Liver (tissue), 9 donors: ENCODE results near the gene RPP40. TPM values are rescaled to one million over a fixed set of nuclear protein-coding genes. Genes with fewer than 3 reads are reported as not detected.

Experiments used
- DNase-seq: peaks from one replicate; pipeline ENCODE4 v3.0.0-alpha.2; 2017; ENCODE audit warnings: low spot score
- H3K27ac ChIP-seq, 2 donors: one replicate each; pipeline ENCODE4 v1.7.0; 2013; ENCODE audit warnings: inconsistent platforms in 2 of 2, low read length in 2 of 2, control low read depth in 1 of 2, low read depth in 1 of 2, mild to moderate bottlenecking in 1 of 2
- H3K27me3 ChIP-seq, 4 donors: one replicate each; pipeline versions ENCODE4 v1.6.1 to v1.7.0; 2013; ENCODE audit warnings: low read length in 3 of 4, inconsistent platforms in 1 of 4, mild to moderate bottlenecking in 1 of 4, moderate library complexity in 1 of 4; ENCODE audit not compliant: control insufficient read depth in 4 of 4, insufficient read depth in 4 of 4
- H3K36me3 ChIP-seq, 4 donors: one replicate each; pipeline versions ENCODE4 v1.6.1 to v1.7.0; 2013; ENCODE audit warnings: low read length in 3 of 4, mild to moderate bottlenecking in 3 of 4, low read depth in 1 of 4, moderate library complexity in 1 of 4; ENCODE audit not compliant: control insufficient read depth in 4 of 4, insufficient read depth in 3 of 4
- H3K4me1 ChIP-seq, 4 donors: one replicate each; pipeline versions ENCODE4 v1.6.1 to v1.7.0; 2013; ENCODE audit warnings: low read length in 3 of 4, mild to moderate bottlenecking in 3 of 4, moderate library complexity in 1 of 4; ENCODE audit not compliant: control insufficient read depth in 4 of 4, insufficient read depth in 4 of 4
- H3K4me3 ChIP-seq, 3 donors: one replicate each; pipeline versions ENCODE4 v1.6.1 to v1.7.0; 2013; ENCODE audit warnings: low read length in 3 of 3, control low read depth in 1 of 3, low read depth in 1 of 3, mild to moderate bottlenecking in 1 of 3
- H3K9ac ChIP-seq, 2 donors: one replicate each; pipeline ENCODE4 v1.7.0; 2013; ENCODE audit warnings: low read length in 2 of 2, mild to moderate bottlenecking in 2 of 2, moderate library complexity in 2 of 2, control low read depth in 1 of 2, low read depth in 1 of 2
- H3K9me3 ChIP-seq, 4 donors: one replicate each; pipeline versions ENCODE4 v1.6.1 to v1.7.0; 2013; ENCODE audit warnings: low read length in 3 of 4; ENCODE audit not compliant: control insufficient read depth in 4 of 4
- ATF3 ChIP-seq: IDR thresholded peaks from 2 replicates; pipeline ENCODE4 v1.6.1; 2016; ENCODE audit warnings: antibody characterized with exemption
- CTCF ChIP-seq: fragments of 150-350 bp; IDR thresholded peaks from 2 replicates; pipeline ENCODE4 v1.5.1; 2017; ENCODE audit warnings: improper control_type of control experiment, low read depth, low read length; ENCODE audit not compliant: missing input control
- EGR1 ChIP-seq, 2 donors: IDR thresholded peaks; 2 replicates each; pipeline ENCODE4 v1.6.1; 2016 to 2018; ENCODE audit warnings: antibody characterized with exemption in 2 of 2, low read depth in 2 of 2
- FOXA1 ChIP-seq: IDR thresholded peaks from 2 replicates; pipeline ENCODE4 v1.6.1; 2016; ENCODE audit warnings: antibody characterized with exemption
- FOXA2 ChIP-seq: IDR thresholded peaks from 2 replicates; pipeline ENCODE4 v1.6.1; 2016; ENCODE audit warnings: antibody characterized with exemption
- GABPA ChIP-seq, 2 donors: IDR thresholded peaks in 1 of 2; conservative IDR thresholded peaks in 1 of 2; 2 replicates each; pipeline ENCODE4 v1.6.1; 2016; ENCODE audit warnings: antibody characterized with exemption in 2 of 2, mild to moderate bottlenecking in 1 of 2, moderate library complexity in 1 of 2
- HNF4A ChIP-seq, 2 donors: conservative IDR thresholded peaks; 2 replicates each; pipeline ENCODE4 v1.6.1; 2016; ENCODE audit warnings: antibody characterized with exemption in 2 of 2, mild to moderate bottlenecking in 2 of 2
- HNF4G ChIP-seq: IDR thresholded peaks from 2 replicates; pipeline ENCODE4 v1.6.1; 2016; ENCODE audit warnings: antibody characterized with exemption
- MAX ChIP-seq: IDR thresholded peaks from 2 replicates; pipeline ENCODE4 v1.6.1; 2016; ENCODE audit warnings: antibody characterized with exemption
- RAD21 ChIP-seq, 2 donors: IDR thresholded peaks; 2 replicates each; pipeline ENCODE4 v1.6.1; 2016; ENCODE audit warnings: antibody characterized with exemption in 2 of 2, mild to moderate bottlenecking in 2 of 2
- REST ChIP-seq: IDR thresholded peaks from 2 replicates; pipeline ENCODE4 v1.6.1; 2016; ENCODE audit warnings: antibody characterized with exemption, mild to moderate bottlenecking
- RXRA ChIP-seq, 2 donors: IDR thresholded peaks; 2 replicates each; pipeline ENCODE4 v1.6.1; 2017 to 2018; ENCODE audit warnings: antibody characterized with exemption in 2 of 2, mild to moderate bottlenecking in 1 of 2
- TAF1 ChIP-seq: conservative IDR thresholded peaks from 2 replicates; pipeline ENCODE4 v1.6.1; 2016; ENCODE audit warnings: antibody characterized with exemption, mild to moderate bottlenecking
- YY1 ChIP-seq: IDR thresholded peaks from 2 replicates; pipeline ENCODE4 v1.6.1; 2016; ENCODE audit warnings: antibody characterized with exemption, mild to moderate bottlenecking
- ZBTB33 ChIP-seq: IDR thresholded peaks from 2 replicates; pipeline ENCODE4 v1.6.1; 2016; ENCODE audit warnings: antibody characterized with exemption
- WGBS: extraction: QIAGEN DNeasy Blood & Tissue Kit; methylation state at CpG from one replicate; pipeline ENCODE4 v1.1.7; 2013; 5-methylcytosine and 5-hydroxymethylcytosine counted together
- polyA plus RNA-seq, 2 donors: library from polyadenylated mRNA; stranded (reverse) in 1 of 2; unstranded in 1 of 2; fragments of 200-250 nt in 1 of 2; fragments of >200 nt in 1 of 2; fragmentation: Nextera tagmentation in 1 of 2; extraction: Ambion mirVana in 1 of 2; gene quantifications; one replicate each; pipeline versions ENCODE4 v1.2.1 to v1.2.3, GENCODE V29; 2013 to 2015
- total RNA-seq, 2 donors: library from RNA; depleted of rRNA; stranded (reverse); fragments of >200 nt; gene quantifications; one replicate each; pipeline ENCODE4 v1.2.3, GENCODE V29; 2014
- donor health status: healthy.
- donor health status: healthy.
- donor health status: healthy.
- donor health status: healthy.
- donor health status: healthy.

Gene RPP40
- total and polyA plus RNA-seq, 4 donors = 5.4 to 9.5 (median 8.9) TPM

GRCh38 chr6:4956625-4957024 is 47.2 kb downstream of the RPP40 start (continued):
- no peak for TF ChIP-seq REST
- no peak for TF ChIP-seq ATF3
- TF ChIP-seq FOXA2 = no peak

GRCh38 chr6:4953440-4953839 is 50.4 kb downstream of the RPP40 start:
- 97% methylated on average over 12 of the region's 12 CpGs for WGBS
- Histone ChIP-seq H3K4me1 (no peaks in the 10 kb centered on the region), H3K4me3 (no peak overlapping the region), H3K27me3 (no peaks in the 10 kb centered on the region), H3K27ac (no peak overlapping the region), H3K36me3 (peaks cover 1 to 11% (median 5%) of the 10 kb centered on the region in 4 donors), H3K9ac (no peak overlapping the region), H3K9me3 (no peaks in the 10 kb centered on the region)
- TF ChIP-seq ZBTB33 = no peak
- TF ChIP-seq FOXA2 = no peak
- no peak for TF ChIP-seq ATF3
- TF ChIP-seq MAX = no peak
- TF ChIP-seq TAF1 = no peak
- TF ChIP-seq CTCF = no peak
- no peak for TF ChIP-seq YY1
- TF ChIP-seq FOXA1 = no peak
- no peak for TF ChIP-seq GABPA (IDR thresholded peaks at IDR 0.05 in 1 of 2, conservative IDR thresholded peaks at IDR 0.05 in 1 of 2)
- no peak for DNase-seq

GRCh38 chr6:4950836-4951533 is 52.9 kb downstream of the RPP40 start:
- TF ChIP-seq TAF1 = no peak
- TF ChIP-seq ZBTB33 = no peak
- TF ChIP-seq YY1 = no peak
- TF ChIP-seq RXRA (IDR thresholded peaks at IDR 0.05) = no peak
- TF ChIP-seq HNF4G = no peak
- no peak for TF ChIP-seq HNF4A (conservative IDR thresholded peaks at IDR 0.05)
- no peak for TF ChIP-seq FOXA1
- TF ChIP-seq RAD21 (IDR thresholded peaks at IDR 0.05) = no peak
- no peak for TF ChIP-seq GABPA (IDR thresholded peaks at IDR 0.05 in 1 of 2, conservative IDR thresholded peaks at IDR 0.05 in 1 of 2)
- no peak for TF ChIP-seq MAX
- TF ChIP-seq EGR1 (IDR thresholded peaks at IDR 0.05; ENCODE audit: low read depth in 2 of 2) = no peak
- H3K27me3 ChIP-seq = no peaks in the 10 kb centered on the region
- 92% methylated on average over 14 of the region's 14 CpGs for WGBS
- H3K4me3 ChIP-seq = no peak overlapping the region
- no peak for DNase-seq
- peaks cover 1 to 10% (median 6%) of the 10 kb centered on the region in 4 donors for H3K36me3 ChIP-seq
- H3K9ac ChIP-seq = no peak overlapping the region
- no peaks in the 10 kb centered on the region for H3K9me3 ChIP-seq
- no peaks in the 10 kb centered on the region for H3K4me1 ChIP-seq
- H3K27ac ChIP-seq = no peak overlapping the region
